Ishikawa (cell line): ENCODE data around the gene CDH10.

Experiments
- CEBPB ChIP-seq: IDR thresholded peaks from 2 replicates; pipeline ENCODE4 v1.6.1; 2012
- CREB1 ChIP-seq: IDR thresholded peaks from 2 replicates; pipeline ENCODE4 v1.6.1; 2012; ENCODE audit warnings: low read depth
- EGR1 ChIP-seq: IDR thresholded peaks from 2 replicates; pipeline ENCODE4 v1.6.1; 2012
- EP300 ChIP-seq: IDR thresholded peaks from 2 replicates; pipeline ENCODE4 v1.6.1; 2012; ENCODE audit warnings: borderline replicate concordance
- FOXM1 ChIP-seq: IDR thresholded peaks from 2 replicates; pipeline ENCODE4 v1.6.1; 2012; ENCODE audit warnings: low read depth, borderline replicate concordance
- NFIC ChIP-seq: IDR thresholded peaks from 2 replicates; pipeline ENCODE4 v1.6.1; 2012
- RAD21 ChIP-seq: IDR thresholded peaks from 2 replicates; pipeline ENCODE4 v1.6.1; 2012; ENCODE audit warnings: low read depth
- TCF12 ChIP-seq: IDR thresholded peaks from 2 replicates; pipeline ENCODE4 v1.6.1; 2012; ENCODE audit warnings: low read depth
- YY1 ChIP-seq: IDR thresholded peaks from 2 replicates; pipeline ENCODE4 v1.6.1; 2012; ENCODE audit warnings: low read depth
- ZBTB7A ChIP-seq: IDR thresholded peaks from 2 replicates; pipeline ENCODE4 v1.6.1; 2012; ENCODE audit warnings: low read depth
- TF ChIP-seq, protein P1 (sequence below): IDR thresholded peaks from 2 replicates; pipeline ENCODE4 v1.6.1; 2012; ENCODE audit warnings: low read depth, mild to moderate bottlenecking
- TF ChIP-seq, protein P2 (sequence below): IDR thresholded peaks from 2 replicates; pipeline ENCODE4 v1.6.1; 2012
- TF ChIP-seq, protein P3 (sequence below): IDR thresholded peaks from 2 replicates; pipeline ENCODE4 v1.6.1; 2012

DNA sequence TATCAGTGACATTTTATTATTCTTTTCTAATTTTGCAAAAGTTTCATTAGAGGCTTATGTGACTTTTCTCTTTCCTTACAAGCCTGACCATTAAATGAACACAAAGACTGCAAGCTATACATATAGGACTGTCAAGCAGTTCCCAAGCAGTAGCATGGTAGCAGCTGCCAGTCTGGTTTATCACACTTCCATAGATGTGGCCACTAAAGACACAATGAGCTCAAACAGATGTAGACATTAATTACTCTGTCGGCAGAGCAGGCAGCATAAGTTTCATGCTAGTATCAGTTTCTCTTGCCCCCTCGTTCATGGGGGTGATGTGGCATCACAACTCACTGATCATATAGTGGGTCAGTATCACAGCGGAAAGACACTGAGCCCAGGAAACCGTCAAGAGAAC is 89.5 kb downstream of the CDH10 start:
- TF ChIP-seq FOXM1 (no peak), EGR1 (no peak), EP300 (no peak), NFIC (no peak), CEBPB (no peak), YY1 (no peak), TCF12 (no peak), RAD21 (no peak), ZBTB7A (no peak), CREB1 (no peak)
- TF ChIP-seq, protein P1, sequence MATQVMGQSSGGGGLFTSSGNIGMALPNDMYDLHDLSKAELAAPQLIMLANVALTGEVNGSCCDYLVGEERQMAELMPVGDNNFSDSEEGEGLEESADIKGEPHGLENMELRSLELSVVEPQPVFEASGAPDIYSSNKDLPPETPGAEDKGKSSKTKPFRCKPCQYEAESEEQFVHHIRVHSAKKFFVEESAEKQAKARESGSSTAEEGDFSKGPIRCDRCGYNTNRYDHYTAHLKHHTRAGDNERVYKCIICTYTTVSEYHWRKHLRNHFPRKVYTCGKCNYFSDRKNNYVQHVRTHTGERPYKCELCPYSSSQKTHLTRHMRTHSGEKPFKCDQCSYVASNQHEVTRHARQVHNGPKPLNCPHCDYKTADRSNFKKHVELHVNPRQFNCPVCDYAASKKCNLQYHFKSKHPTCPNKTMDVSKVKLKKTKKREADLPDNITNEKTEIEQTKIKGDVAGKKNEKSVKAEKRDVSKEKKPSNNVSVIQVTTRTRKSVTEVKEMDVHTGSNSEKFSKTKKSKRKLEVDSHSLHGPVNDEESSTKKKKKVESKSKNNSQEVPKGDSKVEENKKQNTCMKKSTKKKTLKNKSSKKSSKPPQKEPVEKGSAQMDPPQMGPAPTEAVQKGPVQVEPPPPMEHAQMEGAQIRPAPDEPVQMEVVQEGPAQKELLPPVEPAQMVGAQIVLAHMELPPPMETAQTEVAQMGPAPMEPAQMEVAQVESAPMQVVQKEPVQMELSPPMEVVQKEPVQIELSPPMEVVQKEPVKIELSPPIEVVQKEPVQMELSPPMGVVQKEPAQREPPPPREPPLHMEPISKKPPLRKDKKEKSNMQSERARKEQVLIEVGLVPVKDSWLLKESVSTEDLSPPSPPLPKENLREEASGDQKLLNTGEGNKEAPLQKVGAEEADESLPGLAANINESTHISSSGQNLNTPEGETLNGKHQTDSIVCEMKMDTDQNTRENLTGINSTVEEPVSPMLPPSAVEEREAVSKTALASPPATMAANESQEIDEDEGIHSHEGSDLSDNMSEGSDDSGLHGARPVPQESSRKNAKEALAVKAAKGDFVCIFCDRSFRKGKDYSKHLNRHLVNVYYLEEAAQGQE = no peak
- TF ChIP-seq, protein P2, sequence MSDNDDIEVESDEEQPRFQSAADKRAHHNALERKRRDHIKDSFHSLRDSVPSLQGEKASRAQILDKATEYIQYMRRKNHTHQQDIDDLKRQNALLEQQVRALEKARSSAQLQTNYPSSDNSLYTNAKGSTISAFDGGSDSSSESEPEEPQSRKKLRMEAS = no peak
- TF ChIP-seq, protein P3, sequence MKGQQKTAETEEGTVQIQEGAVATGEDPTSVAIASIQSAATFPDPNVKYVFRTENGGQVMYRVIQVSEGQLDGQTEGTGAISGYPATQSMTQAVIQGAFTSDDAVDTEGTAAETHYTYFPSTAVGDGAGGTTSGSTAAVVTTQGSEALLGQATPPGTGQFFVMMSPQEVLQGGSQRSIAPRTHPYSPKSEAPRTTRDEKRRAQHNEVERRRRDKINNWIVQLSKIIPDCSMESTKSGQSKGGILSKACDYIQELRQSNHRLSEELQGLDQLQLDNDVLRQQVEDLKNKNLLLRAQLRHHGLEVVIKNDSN = no peak
